HepG2 (cell line): ENCODE data around the gene ACSM2B. TPM values are rescaled to one million over a fixed set of nuclear protein-coding genes. Genes with fewer than 3 reads are reported as not detected.
A peak's percentile ranks its signal among the peaks of the same experiment; 100 is the strongest.

ENCODE experiments used
- KDM1A ChIP-seq: IDR thresholded peaks from 2 replicates; pipeline ENCODE4 v1.6.1; 2016; ENCODE audit warnings: missing compliant biosample characterization
- KLF6 ChIP-seq: IDR thresholded peaks from 2 replicates; pipeline ENCODE4 v1.8.0; 2016; ENCODE audit warnings: missing biosample characterization, missing genetic modification reagents
- PBX3 ChIP-seq: sonication (generic); formaldehyde crosslinking; IDR thresholded peaks from 2 replicates; pipeline ENCODE4 v1.8.1; 2023; ENCODE audit warnings: missing genetic modification reagents, inconsistent platforms, borderline replicate concordance
- POGZ ChIP-seq: sonication (generic); formaldehyde crosslinking; IDR thresholded peaks from 2 replicates; pipeline ENCODE4 v1.4.0; 2020; ENCODE audit warnings: mild to moderate bottlenecking, missing genetic modification reagents
- RNF219 ChIP-seq: sonication (generic); formaldehyde crosslinking; IDR thresholded peaks from 2 replicates; pipeline ENCODE4 v1.5.0; 2020; ENCODE audit warnings: mild to moderate bottlenecking, missing genetic modification reagents
- RXRB ChIP-seq: IDR thresholded peaks from 2 replicates; pipeline ENCODE4 v1.6.1; 2016; ENCODE audit warnings: borderline replicate concordance, missing genetic modification reagents, missing compliant biosample characterization
- SRF ChIP-seq: IDR thresholded peaks from 2 replicates; pipeline ENCODE4 v1.6.1; 2011; ENCODE audit warnings: mild to moderate bottlenecking, low read depth, low read length, moderate library complexity
- TBX3 ChIP-seq: fragments of 450-650 bp; IDR thresholded peaks from 2 replicates; pipeline ENCODE4 v1.6.1; 2017; ENCODE audit warnings: antibody characterized with exemption, mild to moderate bottlenecking, inconsistent platforms, borderline replicate concordance
- ZBTB3 ChIP-seq: sonication (generic); formaldehyde crosslinking; IDR thresholded peaks from 2 replicates; pipeline ENCODE4 v1.4.0; 2020; ENCODE audit warnings: low read depth, mild to moderate bottlenecking, moderate library complexity, missing genetic modification reagents, borderline replicate concordance
- ZNF280D ChIP-seq: sonication (generic); formaldehyde crosslinking; IDR thresholded peaks from 2 replicates; pipeline ENCODE4 v1.5.1; 2020; ENCODE audit warnings: mild to moderate bottlenecking, missing genetic modification reagents
- ZNF503 ChIP-seq: sonication (generic); formaldehyde crosslinking; IDR thresholded peaks from 2 replicates; pipeline ENCODE4 v1.4.0; 2020; ENCODE audit warnings: missing genetic modification reagents
- ZNF589 ChIP-seq: sonication (generic); formaldehyde crosslinking; conservative IDR thresholded peaks from 2 replicates; pipeline ENCODE4 v1.8.0; 2022; ENCODE audit warnings: mild to moderate bottlenecking, moderate library complexity, missing genetic modification reagents
- ZNF609 ChIP-seq: sonication (generic); formaldehyde crosslinking; IDR thresholded peaks from 2 replicates; pipeline ENCODE4 v1.4.0; 2020; ENCODE audit warnings: mild to moderate bottlenecking, missing genetic modification reagents, borderline replicate concordance
- ZSCAN22 ChIP-seq: sonication (generic); formaldehyde crosslinking; IDR thresholded peaks from 2 replicates; pipeline ENCODE4 v1.4.0; 2020; ENCODE audit warnings: mild to moderate bottlenecking, missing genetic modification reagents
- polyA plus RNA-seq, 8 experiments: library from polyadenylated mRNA; depleted of rRNA in 3 of 8; stranded (reverse) in 7 of 8; unstranded in 1 of 8; fragments of >200 nt; fragmentation: Illumina TruSeq in 4 of 8; extraction: Trizol in 4 of 8; gene quantifications; 2 replicates each; pipeline versions ENCODE4 v1.2.1 to v1.2.3, GENCODE V29; 2011 to 2016; ENCODE audit warnings: low read depth in 4 of 8, missing spikeins in 1 of 8, mixed read lengths in 1 of 8; ENCODE audit not compliant: insufficient read depth in 1 of 8
- total RNA-seq, 5 experiments: library from RNA; depleted of rRNA; stranded (reverse); fragments of >200 nt; fragmentation: Illumina TruSeq; extraction: Trizol; gene quantifications; 2 replicates each; pipeline ENCODE4 v1.2.3, GENCODE V29; 2016; ENCODE audit warnings: low read depth in 1 of 5

ACSM2B gene
- total and polyA plus RNA-seq, 2 of the 13 experiments (the other 11 are each of a cell fraction or from before 2014, with no cell fraction given), result 22.9 to 34.0 TPM

GRCh38 chr16:20620003-20620402, 43.8 kb upstream of the ACSM2B start (continued):
- TF ChIP-seq ZNF589 (no peak), ZBTB3 (CRISPR knock-in tag) (no peak), KDM1A (no peak), ZNF280D (CRISPR knock-in tag) (0 out of 2 replicates have a peak, but pooled peaks have one; percentile 59), RNF219 (no peak), PBX3 (no peak), RXRB (CRISPR knock-in tag) (peak; percentile 23; the same call in 1 of the 2 replicates), ZNF609 (no peak), POGZ (CRISPR knock-in tag) (0 out of 2 replicates have a peak, but pooled peaks have one; percentile 2), TBX3 (no peak), KLF6 (CRISPR knock-in tag) (no peak), ZNF503 (no peak), SRF (no peak), ZSCAN22 (peak; percentile 59; the same call in 1 of the 2 replicates)
- TF ChIP-seq, all 625 proteins: peak for 9
